ENCODE results near the gene SHB. TPM values are rescaled to one million over a fixed set of nuclear protein-coding genes. Genes with fewer than 3 reads are reported as not detected.

The SHB gene
- total RNA-seq, 1 experiment from 2014 or later: 7.6 TPM

GRCh38 chr9:38075272-38075671 lies 6.2 kb upstream of the SHB start:
- H3K9me3 Mint-ChIP-seq (ENCODE audit: low read depth, unreplicated experiment): no peaks in the 10 kb centered on the region
- TF ChIP-seq CTCF (IDR thresholded peaks at IDR 0.05; ENCODE audit: unreplicated experiment): no peak
- no peak overlapping the region for H3K4me3 Mint-ChIP-seq (ENCODE audit: low read depth, unreplicated experiment)
- H3K36me3 Mint-ChIP-seq (ENCODE audit: insufficient read depth, unreplicated experiment): peaks cover under 1% of the 10 kb centered on the region
- no TSS peak for BruUV-seq (replicated peaks)
- no peaks in the 10 kb centered on the region for H3K27me3 Mint-ChIP-seq (ENCODE audit: unreplicated experiment)
- CTCF ChIA-PET: no interaction called here
- peaks cover 11% of the 10 kb centered on the region for H3K4me1 Mint-ChIP-seq (ENCODE audit: low read depth, unreplicated experiment)
- intact Hi-C loops (cut with micrococcal nuclease; ENCODE audit: unreplicated experiment): no loop called here
- DNase-seq: no peak
- no peak overlapping the region for H3K27ac Mint-ChIP-seq (ENCODE audit: unreplicated experiment)

GRCh38 chr9:38074441-38074961 lies 5.5 kb upstream of the SHB start:
- peaks cover 8% of the 10 kb centered on the region for H3K36me3 Mint-ChIP-seq (ENCODE audit: insufficient read depth, unreplicated experiment)
- intact Hi-C loops (cut with micrococcal nuclease; ENCODE audit: unreplicated experiment): no loop called here
- DNase-seq: no peak
- BruUV-seq (replicated peaks): no TSS peak
- no peak overlapping the region for H3K27ac Mint-ChIP-seq (ENCODE audit: unreplicated experiment)
- CTCF ChIA-PET: no interaction called here
- no peaks in the 10 kb centered on the region for H3K9me3 Mint-ChIP-seq (ENCODE audit: low read depth, unreplicated experiment)
- H3K27me3 Mint-ChIP-seq (ENCODE audit: unreplicated experiment): no peaks in the 10 kb centered on the region
- no peak overlapping the region for H3K4me3 Mint-ChIP-seq (ENCODE audit: low read depth, unreplicated experiment)
- peaks cover 7% of the 10 kb centered on the region for H3K4me1 Mint-ChIP-seq (ENCODE audit: low read depth, unreplicated experiment)
- no peak for TF ChIP-seq CTCF (IDR thresholded peaks at IDR 0.05; ENCODE audit: unreplicated experiment)

GRCh38 chr9:38073882-38074281 lies 4.9 kb upstream of the SHB start:
- CTCF ChIA-PET: no interaction called here
- no peak for DNase-seq
- H3K4me3 Mint-ChIP-seq (ENCODE audit: low read depth, unreplicated experiment): no peak overlapping the region
- no peaks in the 10 kb centered on the region for H3K9me3 Mint-ChIP-seq (ENCODE audit: low read depth, unreplicated experiment)
- no peak overlapping the region for H3K27ac Mint-ChIP-seq (ENCODE audit: unreplicated experiment)
- H3K27me3 Mint-ChIP-seq (ENCODE audit: unreplicated experiment): no peaks in the 10 kb centered on the region
- BruUV-seq (replicated peaks): no TSS peak
- H3K36me3 Mint-ChIP-seq (ENCODE audit: insufficient read depth, unreplicated experiment): peaks cover 12% of the 10 kb centered on the region
- intact Hi-C loops (cut with micrococcal nuclease; ENCODE audit: unreplicated experiment): no loop called here
- TF ChIP-seq CTCF (IDR thresholded peaks at IDR 0.05; ENCODE audit: unreplicated experiment): no peak
- peaks cover under 1% of the 10 kb centered on the region for H3K4me1 Mint-ChIP-seq (ENCODE audit: low read depth, unreplicated experiment)

GRCh38 chr9:38071470-38072134 lies 2.6 kb upstream of the SHB start:
- no TSS peak for BruUV-seq (replicated peaks)
- Mint-ChIP-seq H3K27me3 (ENCODE audit: unreplicated experiment) (no peaks in the 10 kb centered on the region), H3K4me1 (ENCODE audit: low read depth, unreplicated experiment) (no peaks in the 10 kb centered on the region), H3K27ac (ENCODE audit: unreplicated experiment) (no peak overlapping the region), H3K36me3 (ENCODE audit: insufficient read depth, unreplicated experiment) (peaks cover 35% of the 10 kb centered on the region), H3K9me3 (ENCODE audit: low read depth, unreplicated experiment) (no peaks in the 10 kb centered on the region), H3K4me3 (ENCODE audit: low read depth, unreplicated experiment) (no peak overlapping the region)
- TF ChIP-seq CTCF (IDR thresholded peaks at IDR 0.05; ENCODE audit: unreplicated experiment): no peak
- no peak for DNase-seq
- CTCF ChIA-PET: interaction anchor here (0.7 kb wide), 1 partner anchor 197 kb away, joined by 3 read pairs; no protein-coding TSS in a partner anchor
- intact Hi-C loops (cut with micrococcal nuclease; ENCODE audit: unreplicated experiment): no loop called here
